GM12873 (cell line): ENCODE measurements around the gene ASB11.
A peak's percentile ranks its signal among the peaks of the same experiment; 100 is the strongest.

Experiments
- CTCF ChIP-seq: IDR thresholded peaks from 2 replicates; pipeline ENCODE4 v1.5.1; 2012; ENCODE audit warnings: low read depth, mild to moderate bottlenecking, moderate library complexity, low read length, control low read depth; ENCODE audit not compliant: insufficient read depth; ENCODE audit errors: missing control alignments

Gene ASB11

GRCh38 chrX:15245896-15246295, 69.5 kb downstream of the ASB11 start:
- TF ChIP-seq CTCF = no peak

DNA sequence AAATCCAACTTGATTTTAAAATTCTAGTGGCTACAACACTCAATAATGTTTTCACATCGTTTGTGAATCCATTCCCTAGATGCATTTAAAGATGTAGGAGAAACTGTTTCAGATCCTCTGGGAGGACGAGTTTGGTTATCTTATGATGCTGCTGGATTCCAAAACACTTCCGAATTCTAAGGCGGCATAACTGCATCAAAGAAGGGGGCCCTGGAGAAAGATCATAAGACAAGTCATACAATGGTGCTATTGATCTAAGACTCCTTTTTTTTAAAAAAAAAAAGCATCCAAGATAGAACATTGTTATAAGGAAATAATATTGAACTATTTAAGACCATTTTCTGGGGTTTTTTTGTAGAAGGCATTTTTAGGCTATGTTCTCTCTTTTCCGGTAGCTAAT, 71.0 kb downstream of the ASB11 start:
- TF ChIP-seq CTCF = no peak

DNA sequence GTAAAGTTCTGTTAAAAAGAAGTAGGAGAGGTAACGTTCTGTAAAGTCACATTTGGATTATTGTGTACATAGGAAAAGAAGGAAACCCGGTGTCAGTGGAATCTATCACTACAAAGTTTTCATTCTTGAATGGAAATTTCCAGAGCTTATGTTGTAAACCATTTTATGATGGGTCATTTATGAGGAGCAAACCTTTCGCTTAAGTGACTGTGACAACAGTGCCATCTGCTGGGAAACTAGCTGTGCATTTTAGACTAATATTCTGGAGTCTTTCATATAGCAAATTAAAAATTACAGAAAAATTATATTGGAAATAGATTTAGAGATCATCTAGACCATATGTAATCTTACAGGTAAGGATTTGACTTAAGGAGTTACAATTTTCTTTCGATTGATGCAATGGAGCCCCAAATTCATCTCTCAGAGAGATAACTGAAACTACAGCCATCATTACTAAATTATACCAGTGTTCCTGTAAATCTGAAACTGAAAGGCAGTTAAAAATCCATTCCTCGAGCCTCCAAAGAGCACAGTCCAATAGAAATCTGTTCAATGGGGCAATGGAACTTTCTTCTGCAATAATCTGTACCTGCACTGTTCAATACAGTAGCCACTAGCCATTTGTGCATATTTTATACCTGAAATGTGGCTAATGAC, 72.4 kb downstream of the ASB11 start:
- TF ChIP-seq CTCF = peak; percentile 53

DNA sequence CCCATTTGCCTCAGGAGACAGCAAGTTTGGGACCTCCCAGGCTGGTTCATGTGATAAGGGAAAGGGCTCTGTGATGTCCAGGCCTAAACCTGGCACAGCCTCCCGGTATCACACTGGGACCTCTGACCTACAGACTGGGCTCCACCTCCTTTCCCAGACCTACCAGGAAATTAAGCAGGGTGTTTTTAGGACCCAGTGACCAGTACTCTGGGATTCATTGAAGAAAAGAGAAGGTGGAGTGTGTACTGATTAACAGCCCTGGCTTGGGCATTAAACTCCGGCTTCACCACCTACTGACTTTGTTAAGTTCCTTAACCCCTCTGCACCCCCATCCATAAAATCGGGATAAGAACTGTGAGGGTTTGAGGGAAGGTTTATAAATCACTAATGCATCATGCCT, 74.1 kb downstream of the ASB11 start:
- no peak for TF ChIP-seq CTCF

DNA sequence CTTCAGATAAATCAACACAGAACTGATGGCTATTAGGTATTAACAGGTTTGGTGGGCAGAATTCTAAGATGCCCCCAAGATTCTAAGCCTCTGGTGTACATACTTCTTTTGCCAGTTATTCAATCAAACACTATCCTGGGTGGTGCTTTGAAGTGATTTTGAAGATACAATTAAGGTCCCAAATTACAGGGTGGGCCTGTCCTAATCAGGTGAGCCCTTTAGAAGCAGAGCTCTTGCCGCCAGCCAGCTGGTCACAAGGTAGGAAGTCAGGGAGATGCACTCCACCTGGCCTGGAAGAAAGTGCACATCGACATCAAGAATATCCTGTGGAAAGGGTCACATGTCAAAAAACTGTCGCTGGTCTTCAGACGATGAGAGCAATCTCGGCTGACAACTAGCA, 75.0 kb downstream of the ASB11 start:
- no peak for TF ChIP-seq CTCF

GRCh38 chrX:15236146-15236545, 79.3 kb downstream of the ASB11 start:
- no peak for TF ChIP-seq CTCF

- TF ChIP-seq CTCF = no peak
Observed at GRCh38 chrX:15235001-15235400, 80.4 kb downstream of the ASB11 start.
